CD4-positive, alpha-beta T cell treated with Interleukin-12 subunit alpha and Interleukin-12 subunit beta, for 1 hour (primary cell): ENCODE data around the gene KDM4B.

ENCODE experiments used
- DNase-seq: peaks from one replicate; pipeline ENCODE4 v3.0.0-alpha.2; 2020

The KDM4B gene

GRCh38 chr19:5112175-5112574, 143.3 kb downstream of the KDM4B start:
- no peak for DNase-seq

- DNase-seq, result no peak
Measured at GRCh38 chr19:5112681-5113575, 144.0 kb downstream of the KDM4B start.

GRCh38 chr19:5113633-5114586, 145.0 kb downstream of the KDM4B start:
- no peak for DNase-seq

- DNase-seq, result no peak
Measured at GRCh38 chr19:5114727-5115126, 145.8 kb downstream of the KDM4B start.

- no peak for DNase-seq
Measured at GRCh38 chr19:5115351-5115750, 146.4 kb downstream of the KDM4B start.

- no peak for DNase-seq
Measured at GRCh38 chr19:5115771-5116202, 146.9 kb downstream of the KDM4B start.

- no peak for DNase-seq
Measured at GRCh38 chr19:5116292-5116691, 147.4 kb downstream of the KDM4B start.

- no peak for DNase-seq
Measured at GRCh38 chr19:5117421-5117820, 148.5 kb downstream of the KDM4B start.

GRCh38 chr19:5118026-5118425, 149.1 kb downstream of the KDM4B start:
- DNase-seq, result no peak

GRCh38 chr19:5119297-5119998, 150.5 kb downstream of the KDM4B start:
- no peak for DNase-seq

GRCh38 chr19:5120321-5120720, 151.4 kb downstream of the KDM4B start:
- DNase-seq, result no peak

- no peak for DNase-seq
Measured at GRCh38 chr19:5120833-5121232, 151.9 kb downstream of the KDM4B start.

- no peak for DNase-seq
Measured at GRCh38 chr19:5121266-5122120, 152.6 kb downstream of the KDM4B start.

GRCh38 chr19:5122121-5122400, 153.1 kb downstream of the KDM4B start:
- DNase-seq, result no peak

- DNase-seq, result no peak
Measured at GRCh38 chr19:5122671-5123409, 153.9 kb downstream of the KDM4B start.

- no peak for DNase-seq
Measured at GRCh38 chr19:5123646-5124045, 154.7 kb downstream of the KDM4B start.

GRCh38 chr19:5124111-5124855, 155.4 kb downstream of the KDM4B start:
- DNase-seq, result no peak

GRCh38 chr19:5125376-5125775, 156.5 kb downstream of the KDM4B start:
- no peak for DNase-seq

GRCh38 chr19:5125797-5126497, 157.0 kb downstream of the KDM4B start:
- DNase-seq, result no peak
